Gastroesophageal sphincter (tissue), 4 donors: ENCODE data around the gene FMR1. TPM values are rescaled to one million over a fixed set of nuclear protein-coding genes. Genes with fewer than 3 reads are reported as not detected.

ENCODE experiments used
- ATAC-seq: fragments of 150-250 bp; one replicate; pipeline ENCODE4 v1.9.1; 2016; ENCODE audit warnings: mild to moderate bottlenecking, moderate library complexity
- H3K27ac ChIP-seq, 4 donors: fragments of 200-600 bp; sonication (generic) in 3 of 4; 1 replicate in 3 of 4; 2 replicates in 1 of 4; pipeline ENCODE4 v1.5.1; 2016 to 2019
- H3K27me3 ChIP-seq: fragments of 200-600 bp; sonication (generic); one replicate; pipeline ENCODE4 v1.5.1; 2019
- H3K36me3 ChIP-seq, 2 donors: fragments of 200-600 bp; sonication (generic); one replicate each; pipeline ENCODE4 v1.5.1; 2019; ENCODE audit warnings: control low read depth in 1 of 2
- H3K4me1 ChIP-seq, 3 donors: fragments of 200-600 bp; sonication (generic); 1 replicate in 2 of 3; 2 replicates in 1 of 3; pipeline ENCODE4 v1.5.1; 2016 to 2019; ENCODE audit warnings: control low read depth in 2 of 3
- H3K4me3 ChIP-seq, 2 donors: fragments of 200-600 bp; sonication (generic); one replicate each; pipeline ENCODE4 v1.5.1; 2019; ENCODE audit warnings: mild to moderate bottlenecking in 1 of 2, moderate library complexity in 1 of 2
- H3K9me3 ChIP-seq, 3 donors: fragments of 200-600 bp; sonication (generic); one replicate each; pipeline ENCODE4 v1.5.1; 2017 to 2019; ENCODE audit warnings: control low read depth in 2 of 3
- CTCF ChIP-seq, 4 experiments: fragments of 200-600 bp in 2 of 4; fragments of 450-650 bp in 2 of 4; sonication (generic) in 1 of 4; IDR thresholded peaks; one replicate each; pipeline ENCODE4 v1.5.1; 2017 to 2019; ENCODE audit warnings: antibody characterized with exemption in 4 of 4, mild to moderate bottlenecking in 2 of 4, moderate library complexity in 2 of 4
- EP300 ChIP-seq: sonication (generic); formaldehyde crosslinking; IDR thresholded peaks from one replicate; pipeline ENCODE4 v1.6.1; 2017; ENCODE audit warnings: antibody characterized with exemption, mild to moderate bottlenecking
- POLR2A ChIP-seq, 2 donors: fragments of 450-650 bp; IDR thresholded peaks; one replicate each; pipeline ENCODE4 v1.6.1; 2017; ENCODE audit warnings: antibody characterized with exemption in 2 of 2, mild to moderate bottlenecking in 2 of 2, moderate library complexity in 1 of 2
- POLR2AphosphoS5 ChIP-seq: sonication (generic); formaldehyde crosslinking; IDR thresholded peaks from one replicate; pipeline ENCODE4 v1.6.1; 2017; ENCODE audit warnings: antibody characterized with exemption
- WGBS, 2 donors: methylation state at CpG; one replicate each; pipeline ENCODE4 v1.1.5; 2018; ENCODE audit warnings: low coverage in 1 of 2; 5-methylcytosine and 5-hydroxymethylcytosine counted together
- total RNA-seq, 4 donors: library from RNA; depleted of rRNA; stranded (reverse); fragments of >200 nt; gene quantifications; one replicate each; pipeline ENCODE4 v1.1.0, GENCODE V29; 2016

FMR1 gene
- total RNA-seq, 4 donors from 2014 or later, result 23.2 to 36.6 (median 31.5) TPM

- 39 to 61% methylated on average over 3 of the region's 3 CpGs for WGBS, 2 donors
- no peak for TF ChIP-seq POLR2A (IDR thresholded peaks at IDR 0.05)
- no peak for TF ChIP-seq CTCF (IDR thresholded peaks at IDR 0.05)
- H3K36me3 ChIP-seq, result no peaks in the 10 kb centered on the region
- H3K27me3 ChIP-seq, result no peaks in the 10 kb centered on the region
- peaks cover 0 to 47% (median 0%) of the 10 kb centered on the region in 3 donors for H3K4me1 ChIP-seq
- H3K27ac ChIP-seq, result no peak overlapping the region
- H3K4me3 ChIP-seq, result no peak overlapping the region
- H3K9me3 ChIP-seq, result no peaks in the 10 kb centered on the region
- ATAC-seq, result no peak
These were observed 2.9 kb downstream of the FMR1 start for GRCh38 chrX:147914591-147914990.

- TF ChIP-seq POLR2A (IDR thresholded peaks at IDR 0.05), result no peak
- no peak for TF ChIP-seq EP300
- no peak for TF ChIP-seq CTCF (IDR thresholded peaks at IDR 0.05)
- TF ChIP-seq POLR2AphosphoS5, result no peak
- Histone ChIP-seq H3K36me3 (no peaks in the 10 kb centered on the region), H3K27me3 (no peaks in the 10 kb centered on the region), H3K4me1 (peaks cover 0 to 48% (median 0%) of the 10 kb centered on the region in 3 donors), H3K27ac (no peak overlapping the region), H3K9me3 (no peaks in the 10 kb centered on the region), H3K4me3 (no peak overlapping the region)
- 83% methylated on average over 2 of the region's 6 CpGs; no CpG with 5 or more reads in 1 of the 2 donors for WGBS, 2 donors
- no peak for ATAC-seq
These were observed 4.8 kb downstream of the FMR1 start for GRCh38 chrX:147916375-147916968.

GRCh38 chrX:147917700-147918695 lies 6.3 kb downstream of the FMR1 start:
- H3K27ac ChIP-seq, result no peak overlapping the region

GRCh38 chrX:147920161-147920666 lies 8.5 kb downstream of the FMR1 start:
- no peaks in the 10 kb centered on the region for H3K27me3 ChIP-seq
- TF ChIP-seq EP300 (no peak), CTCF (IDR thresholded peaks at IDR 0.05) (no peak), POLR2AphosphoS5 (no peak), POLR2A (IDR thresholded peaks at IDR 0.05) (no peak)
- no peak overlapping the region for H3K4me3 ChIP-seq
- no peaks in the 10 kb centered on the region for H3K9me3 ChIP-seq
- no peak for ATAC-seq
- WGBS, 2 donors, result 40 to 80% methylated on average over 2 of the region's 3 CpGs
- H3K4me1 ChIP-seq, result peaks cover 0 to 27% (median 0%) of the 10 kb centered on the region in 3 donors
- H3K27ac ChIP-seq, result no peak overlapping the region
- no peaks in the 10 kb centered on the region for H3K36me3 ChIP-seq

More at GRCh38 chrX:147917700-147918695, 6.3 kb downstream of the FMR1 start:
- H3K9me3 ChIP-seq, result no peaks in the 10 kb centered on the region
- H3K4me3 ChIP-seq, result no peak overlapping the region
- TF ChIP-seq POLR2A (IDR thresholded peaks at IDR 0.05) (no peak), POLR2AphosphoS5 (no peak), EP300 (no peak), CTCF (IDR thresholded peaks at IDR 0.05) (no peak)
- ATAC-seq, result no peak
- no peaks in the 10 kb centered on the region for H3K27me3 ChIP-seq
- H3K4me1 ChIP-seq, result peaks cover 0 to 48% (median 0%) of the 10 kb centered on the region in 3 donors
- WGBS, 2 donors, result 44 to 70% methylated on average over 9 to 10 of the region's 10 CpGs
- H3K36me3 ChIP-seq, result no peaks in the 10 kb centered on the region
